CD4-positive, alpha-beta T cell treated with Interleukin-15 for 1 hour (primary cell): ENCODE results near the gene SGPP2.
A peak's percentile ranks its signal among the peaks of the same experiment; 100 is the strongest.
"Not testable (repeated sequence)": the region's sequence is repeated elsewhere in the genome, so short reads cannot be mapped to it uniquely, and the experiment has no call there.

ENCODE experiments used
- DNase-seq: peaks from one replicate; pipeline ENCODE4 v3.0.0-alpha.2; 2020

Gene SGPP2, protein sequence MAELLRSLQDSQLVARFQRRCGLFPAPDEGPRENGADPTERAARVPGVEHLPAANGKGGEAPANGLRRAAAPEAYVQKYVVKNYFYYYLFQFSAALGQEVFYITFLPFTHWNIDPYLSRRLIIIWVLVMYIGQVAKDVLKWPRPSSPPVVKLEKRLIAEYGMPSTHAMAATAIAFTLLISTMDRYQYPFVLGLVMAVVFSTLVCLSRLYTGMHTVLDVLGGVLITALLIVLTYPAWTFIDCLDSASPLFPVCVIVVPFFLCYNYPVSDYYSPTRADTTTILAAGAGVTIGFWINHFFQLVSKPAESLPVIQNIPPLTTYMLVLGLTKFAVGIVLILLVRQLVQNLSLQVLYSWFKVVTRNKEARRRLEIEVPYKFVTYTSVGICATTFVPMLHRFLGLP

DNA sequence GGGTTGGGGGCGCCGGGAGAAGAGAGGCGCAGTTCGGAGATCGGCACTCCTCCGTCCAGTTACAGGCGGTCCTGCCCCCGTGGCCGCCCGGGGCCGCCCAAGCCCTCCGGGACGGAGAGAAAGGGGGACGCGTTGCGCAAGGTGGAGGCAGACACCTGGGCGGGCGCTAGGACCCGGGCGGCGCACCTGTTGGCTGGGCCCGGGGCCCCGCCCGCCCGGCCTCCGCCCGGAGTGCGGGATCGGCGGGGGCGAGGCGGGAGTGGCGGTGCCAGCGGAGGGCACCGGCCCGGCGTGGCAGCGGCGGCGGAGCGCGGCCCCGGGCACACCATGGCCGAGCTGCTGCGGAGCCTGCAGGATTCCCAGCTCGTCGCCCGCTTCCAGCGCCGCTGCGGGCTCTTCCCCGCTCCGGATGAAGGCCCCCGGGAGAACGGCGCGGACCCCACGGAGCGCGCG is at the start of gene SGPP2:
SGPP2 (plus strand) TSS at position 268 of the 453 bp plus-strand sequence; CDS start at position 328, 60 bp downstream.
- DNase-seq = no peak

DNA sequence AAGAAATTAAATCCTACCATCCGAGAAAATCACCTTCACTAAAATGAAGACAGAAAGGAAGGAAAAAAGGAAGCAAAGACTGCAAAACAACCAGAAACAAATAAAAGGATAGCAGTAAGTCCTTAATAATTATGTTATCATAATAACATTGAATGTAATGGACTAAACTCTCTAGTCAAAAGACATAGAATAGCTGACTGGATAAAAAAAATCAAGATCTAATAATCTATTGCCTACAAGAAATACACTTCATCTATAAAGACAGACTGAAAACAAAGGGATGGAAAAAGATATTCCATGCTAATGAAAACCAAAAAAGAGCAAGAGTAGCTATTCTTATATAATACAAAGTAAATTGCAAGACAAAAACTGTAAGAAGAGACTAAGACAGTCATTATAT is 48.5 kb upstream of the SGPP2 start:
- no peak for DNase-seq

DNA sequence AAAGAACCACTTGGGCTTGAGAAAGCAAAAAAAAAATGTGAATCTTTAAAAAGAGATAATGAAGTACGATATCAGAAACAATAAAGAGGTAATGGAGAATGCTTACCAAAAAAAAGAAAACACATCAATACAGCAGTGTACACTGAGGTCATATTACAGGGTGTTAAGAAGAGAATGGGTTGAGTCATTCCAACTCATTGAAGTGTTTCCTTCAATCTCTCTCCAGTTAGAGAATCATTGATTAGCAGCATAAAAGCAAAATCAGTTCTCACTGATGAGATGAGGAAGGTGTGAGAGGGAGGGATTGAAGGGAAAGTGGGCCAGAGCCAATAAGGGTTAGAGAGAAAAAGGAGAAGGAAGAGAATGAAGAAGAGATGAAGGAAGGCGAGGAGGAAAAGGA is 43.9 kb upstream of the SGPP2 start:
- DNase-seq = no peak

DNA sequence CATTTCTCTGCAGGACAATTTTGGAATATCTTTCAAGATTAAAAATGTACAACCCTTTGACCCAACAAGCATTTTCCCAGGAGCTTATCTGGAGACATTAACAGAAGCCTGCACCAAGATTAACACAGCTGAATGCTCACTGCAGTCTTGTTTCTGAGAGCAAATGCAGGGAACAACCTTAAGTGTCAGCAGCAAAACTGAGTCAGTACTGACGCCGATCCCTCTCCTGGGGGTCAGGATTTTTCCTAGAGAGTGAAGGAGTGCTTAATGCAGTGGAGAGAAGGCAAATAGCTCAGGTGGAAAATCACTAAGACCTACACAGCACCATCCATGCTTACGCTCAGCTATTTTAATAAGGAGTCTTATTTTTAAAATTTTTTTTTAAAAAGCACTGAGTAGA is 42.8 kb upstream of the SGPP2 start:
- DNase-seq = no peak

DNA sequence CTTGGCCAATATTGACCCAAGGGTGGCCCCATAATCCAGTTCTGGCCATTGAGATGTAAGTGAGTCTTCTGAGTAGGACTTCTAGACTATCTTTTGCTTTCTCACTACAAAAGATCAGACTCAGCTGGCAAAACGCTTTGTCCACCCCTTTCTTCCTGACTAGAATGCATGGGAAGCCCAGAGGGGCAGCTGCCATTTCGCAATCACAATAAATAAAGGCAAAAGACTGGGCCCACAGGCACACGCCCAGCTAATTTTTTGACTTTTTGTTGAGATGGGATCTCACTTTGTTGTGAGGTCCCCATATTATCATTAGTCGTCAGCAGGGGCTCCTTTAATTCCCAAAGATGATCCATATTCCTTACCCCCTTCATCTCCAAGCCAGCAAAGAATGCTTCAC is 41.1 kb upstream of the SGPP2 start:
- DNase-seq = no peak

DNA sequence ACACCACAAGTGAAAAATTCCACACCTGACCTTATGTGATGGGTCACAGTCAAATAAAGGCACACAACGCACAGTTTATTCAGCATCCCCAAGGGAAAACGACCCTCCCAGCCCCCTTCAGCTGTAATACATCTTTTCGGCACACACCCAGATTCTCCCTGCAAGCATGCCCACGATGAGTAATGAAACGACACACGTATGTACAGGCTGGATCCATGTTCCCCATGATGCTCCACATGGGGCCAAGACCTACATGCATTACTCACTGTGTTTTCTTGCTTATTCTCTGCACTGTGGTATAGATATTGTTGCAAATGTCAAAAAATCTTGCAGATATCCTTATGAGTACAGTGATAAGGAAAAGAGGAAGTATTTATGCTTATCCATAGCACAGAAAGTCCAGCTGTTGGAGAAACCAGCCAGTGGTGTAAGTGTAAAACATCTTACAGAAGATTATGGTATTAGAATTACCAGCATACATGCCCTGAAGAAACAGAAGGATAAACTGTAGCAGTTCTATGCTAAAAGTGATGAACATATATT is 32.5 kb upstream of the SGPP2 start:
- no peak for DNase-seq

DNA sequence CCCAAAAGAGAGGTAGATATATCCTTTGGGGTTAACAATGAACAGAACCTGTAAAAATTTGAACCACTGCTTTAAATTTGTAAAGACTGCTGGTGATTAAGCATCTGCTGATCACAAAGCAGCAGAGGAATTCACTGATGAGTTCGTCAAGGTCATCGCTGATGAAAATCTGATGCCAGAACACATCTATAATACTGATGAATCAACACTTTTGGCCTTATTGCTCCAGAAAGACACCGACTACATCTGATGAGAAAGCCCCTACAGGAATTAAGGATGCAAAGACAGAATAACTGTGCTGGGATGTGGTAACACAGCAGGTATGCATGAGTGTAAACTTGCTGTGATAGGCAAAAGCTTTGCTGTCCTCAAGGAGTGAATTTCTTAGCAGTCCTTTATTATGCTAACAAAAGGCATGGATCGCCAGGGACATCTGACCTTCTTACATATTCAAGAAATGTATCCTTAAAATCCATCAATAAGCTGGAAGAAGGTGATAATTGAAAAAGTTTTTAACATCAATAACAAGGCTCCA is 30.5 kb upstream of the SGPP2 start:
- no peak for DNase-seq

DNA sequence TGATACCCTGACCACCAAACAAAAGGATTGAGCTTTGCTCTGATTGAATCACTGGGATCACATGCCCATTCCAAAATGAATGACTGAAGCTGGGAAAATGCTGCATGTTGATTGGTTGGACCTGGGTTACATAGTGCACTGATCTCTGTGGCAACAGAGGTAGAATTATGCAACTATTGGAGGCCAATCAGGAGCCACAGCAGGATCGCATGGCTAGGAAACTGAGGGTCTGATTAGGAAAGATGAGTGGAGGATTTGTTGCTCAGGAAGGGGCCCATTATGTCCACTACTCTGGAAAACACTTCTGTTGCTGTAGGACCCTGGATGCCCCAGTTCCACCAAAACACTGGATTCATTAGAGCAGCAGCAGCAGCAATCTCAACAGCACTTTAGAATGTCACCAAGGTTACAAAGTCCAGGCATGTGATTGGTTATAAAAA is 25.9 kb upstream of the SGPP2 start:
- no peak for DNase-seq

DNA sequence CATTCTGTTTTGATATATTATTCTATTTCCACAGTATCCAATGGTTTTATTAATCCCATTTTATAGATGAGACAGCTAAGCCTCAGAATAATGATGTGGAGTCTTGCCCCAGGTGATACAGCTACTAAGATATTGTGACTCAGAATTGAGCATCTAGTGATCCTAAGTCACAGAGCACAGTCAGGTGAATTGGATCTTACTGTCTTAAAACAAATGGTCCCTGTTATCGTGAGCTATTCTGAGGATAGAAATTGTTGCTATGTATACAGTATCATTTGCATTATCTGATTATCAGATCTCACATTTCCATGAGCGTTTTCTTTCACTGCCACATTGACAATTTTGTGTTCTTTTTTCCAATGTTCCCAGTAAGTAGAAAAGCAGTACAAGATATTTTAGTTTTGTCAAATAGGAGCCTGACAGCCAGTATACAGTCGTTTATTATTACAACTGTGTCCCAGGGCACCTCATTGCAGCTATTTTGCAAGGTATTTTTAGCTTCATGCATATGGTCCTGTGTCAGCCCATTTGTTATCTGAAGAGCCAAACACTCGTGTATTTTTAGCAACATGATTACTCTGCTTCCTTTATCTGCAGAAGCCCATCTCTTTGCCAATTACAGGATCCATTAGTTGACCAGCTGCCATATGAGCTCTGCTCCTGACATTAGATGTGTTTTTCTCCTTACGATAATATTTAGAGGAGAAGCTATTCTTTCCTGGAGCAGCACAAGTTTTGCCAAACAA is 25.1 kb upstream of the SGPP2 start:
- DNase-seq = no peak

DNA sequence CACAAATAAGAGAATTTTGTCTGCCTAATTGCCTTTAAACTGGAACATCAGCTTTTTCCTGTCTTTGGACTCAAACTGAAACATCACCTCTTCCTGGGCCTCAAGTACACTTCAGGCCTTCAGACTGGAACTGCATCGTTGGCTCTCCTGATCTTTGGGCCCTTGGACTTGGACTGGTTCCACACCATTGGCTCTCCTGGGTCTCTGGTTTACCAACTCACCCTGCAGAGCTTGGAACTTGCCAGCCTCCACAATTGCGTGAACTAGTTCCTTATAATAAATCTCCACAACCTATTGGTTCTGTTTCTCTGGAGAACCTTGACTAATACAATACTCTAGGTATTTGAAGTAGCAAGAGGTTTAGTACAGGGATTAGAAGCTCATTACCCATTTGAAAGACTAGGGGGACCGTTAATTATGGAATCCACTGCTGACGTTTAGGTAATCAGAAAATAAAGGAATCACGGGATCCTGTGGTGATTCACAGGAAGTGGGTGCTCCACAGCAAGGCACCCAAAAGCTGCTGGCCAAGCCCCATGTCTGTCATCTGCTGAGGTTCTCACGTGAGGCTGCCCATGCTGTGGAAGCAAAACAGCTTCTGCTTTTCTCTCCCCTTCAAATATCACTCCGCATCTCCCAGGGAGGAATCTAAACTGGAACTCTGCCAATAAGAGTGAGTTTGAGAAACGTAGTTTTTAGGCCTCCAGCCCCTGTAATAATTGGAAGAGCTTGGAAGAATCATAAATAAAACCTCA is 20.0 kb upstream of the SGPP2 start:
- DNase-seq = peak; percentile 75

DNA sequence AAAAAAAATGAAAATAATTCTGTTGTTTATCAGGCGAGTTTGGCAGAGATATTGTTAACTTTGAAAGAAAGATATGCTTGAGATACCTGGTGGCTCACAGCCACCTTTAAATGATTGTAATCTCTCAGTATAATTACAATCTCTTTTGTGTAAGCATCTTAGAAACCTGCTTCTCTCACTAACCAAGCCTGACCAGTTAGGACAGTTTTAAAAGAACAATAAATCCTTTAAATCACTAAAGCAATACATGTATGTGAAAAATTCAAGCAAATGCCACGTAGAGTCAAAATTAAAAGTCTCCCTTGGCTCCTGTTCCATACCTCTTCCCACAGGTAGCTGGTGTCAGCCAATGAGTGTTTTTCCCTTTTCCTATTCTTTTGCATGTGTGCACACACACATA is 15.7 kb upstream of the SGPP2 start:
- DNase-seq = no peak

DNA sequence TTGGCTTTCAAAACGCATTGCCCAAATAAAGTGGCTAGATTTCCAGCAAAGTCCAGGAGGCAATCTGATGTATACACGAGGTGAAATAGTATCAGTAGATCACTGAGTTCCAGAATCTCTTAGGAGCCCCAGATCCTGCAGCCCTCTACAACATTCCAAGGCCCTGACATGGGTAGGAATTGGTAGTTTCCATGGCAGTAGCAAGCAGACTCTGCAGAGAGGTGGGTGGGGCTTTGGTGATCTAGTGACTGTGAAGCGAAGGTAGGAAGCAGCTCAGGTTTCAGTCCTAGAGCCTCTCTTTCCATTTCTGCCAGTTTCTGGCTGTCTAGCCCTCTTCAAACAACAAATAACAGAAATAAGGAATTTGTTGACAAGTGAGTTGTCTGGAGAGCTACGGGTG is 13.8 kb upstream of the SGPP2 start:
- DNase-seq = no peak

DNA sequence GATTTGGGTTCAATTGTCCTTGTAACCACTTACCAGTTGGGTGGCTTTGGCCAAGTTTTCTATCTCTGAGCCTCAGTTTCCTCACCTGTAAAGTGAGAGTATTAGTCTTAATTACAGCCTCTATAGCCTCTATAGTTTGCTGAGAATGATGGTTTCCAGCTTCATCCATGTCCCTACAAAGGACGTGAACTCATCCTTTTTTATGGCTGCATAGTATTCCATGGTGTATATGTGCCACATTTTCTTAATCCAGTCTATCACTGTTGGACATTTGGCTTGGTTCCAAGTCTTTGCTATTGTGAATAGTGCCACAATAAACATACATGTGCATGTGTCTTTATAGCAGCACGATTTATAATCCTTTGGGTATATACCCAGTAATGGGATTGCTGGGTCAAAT is 12.0 kb upstream of the SGPP2 start:
- not testable (repeated sequence) for DNase-seq

DNA sequence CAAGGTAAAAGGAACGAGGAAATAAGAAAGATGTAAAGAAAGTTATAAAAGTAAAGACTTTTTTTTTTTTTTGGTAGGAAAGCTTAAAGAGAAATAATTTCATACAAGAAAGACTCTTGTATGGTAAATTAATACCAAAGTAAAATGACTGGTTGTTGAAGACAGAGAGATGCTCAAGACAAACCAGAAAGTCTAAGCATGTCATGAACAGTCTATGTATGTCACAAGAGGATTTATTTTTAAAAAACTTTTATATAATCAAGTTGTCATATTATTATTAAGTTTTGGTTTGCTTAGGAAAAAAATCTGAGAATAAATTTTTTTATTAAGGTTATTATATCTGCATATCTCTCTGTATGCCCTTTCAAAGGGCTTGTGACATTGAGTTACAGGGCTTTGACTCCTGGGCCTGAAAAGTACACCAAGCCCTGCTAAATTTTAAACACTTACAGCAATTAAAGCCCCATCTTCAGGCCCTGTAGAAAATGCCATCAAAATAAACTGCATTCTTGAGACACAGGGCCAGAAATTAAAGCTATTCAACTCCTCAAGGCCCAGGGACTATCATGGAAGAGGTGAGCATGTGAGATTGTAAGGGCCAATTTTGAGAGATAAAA is 10.9 kb upstream of the SGPP2 start:
- no peak for DNase-seq

DNA sequence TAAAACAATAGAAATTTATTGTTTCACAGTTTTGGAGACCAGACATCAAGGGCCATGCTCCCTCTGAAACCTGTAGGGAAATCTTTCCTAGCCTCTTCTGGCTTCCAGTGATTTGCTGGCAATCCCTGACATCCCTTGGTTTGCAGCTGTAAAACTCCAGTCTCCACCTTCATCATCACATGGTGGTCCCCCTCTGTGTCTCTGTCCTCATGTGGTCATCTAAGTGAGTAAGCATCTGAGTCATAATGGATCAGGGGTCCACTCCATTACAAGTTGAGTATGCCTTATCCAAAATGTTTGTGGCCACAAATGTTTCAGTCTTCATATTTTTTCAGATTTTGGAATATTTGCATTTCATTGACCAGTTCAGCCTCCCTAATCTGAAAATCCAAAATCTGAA is 5.6 kb upstream of the SGPP2 start:
- DNase-seq = no peak

DNA sequence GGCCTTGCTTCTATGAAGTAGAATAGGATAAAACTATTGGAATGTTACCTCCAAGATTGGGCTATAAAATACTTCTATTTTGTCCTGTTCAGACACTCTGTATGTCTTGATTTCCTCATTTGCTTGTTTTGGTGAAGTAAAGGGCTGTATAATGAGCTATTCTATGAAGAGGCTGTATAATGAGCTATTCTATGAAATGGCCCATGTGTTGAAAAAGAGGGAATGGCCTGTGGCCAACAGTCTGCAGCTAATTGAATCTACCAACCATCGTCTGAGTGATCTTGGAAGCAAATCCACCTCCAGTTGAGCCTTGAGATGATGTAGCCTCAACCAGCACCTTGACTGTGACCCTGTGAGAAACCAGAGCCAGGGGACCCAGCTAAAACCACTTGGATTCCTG is 3.8 kb upstream of the SGPP2 start:
- DNase-seq = no peak

DNA sequence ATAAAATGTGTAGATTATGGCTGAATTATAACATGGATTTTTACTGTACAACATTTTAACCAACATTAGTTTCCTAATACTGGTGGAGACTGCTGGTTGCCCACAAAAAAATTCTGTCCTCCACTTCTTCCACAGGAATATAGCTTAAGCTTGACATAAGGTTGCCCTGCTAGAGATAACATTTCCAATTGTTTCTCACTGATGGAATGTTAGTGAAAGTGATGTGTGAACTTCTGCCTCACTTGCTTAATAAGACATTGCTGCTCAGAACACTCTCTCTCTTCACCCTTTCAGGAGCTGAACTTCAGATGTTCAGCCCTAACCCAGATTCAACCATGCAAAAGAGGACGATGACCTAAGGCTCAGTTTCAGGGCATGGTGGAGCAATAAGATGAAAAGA is 2.7 kb upstream of the SGPP2 start:
- DNase-seq = no peak

DNA sequence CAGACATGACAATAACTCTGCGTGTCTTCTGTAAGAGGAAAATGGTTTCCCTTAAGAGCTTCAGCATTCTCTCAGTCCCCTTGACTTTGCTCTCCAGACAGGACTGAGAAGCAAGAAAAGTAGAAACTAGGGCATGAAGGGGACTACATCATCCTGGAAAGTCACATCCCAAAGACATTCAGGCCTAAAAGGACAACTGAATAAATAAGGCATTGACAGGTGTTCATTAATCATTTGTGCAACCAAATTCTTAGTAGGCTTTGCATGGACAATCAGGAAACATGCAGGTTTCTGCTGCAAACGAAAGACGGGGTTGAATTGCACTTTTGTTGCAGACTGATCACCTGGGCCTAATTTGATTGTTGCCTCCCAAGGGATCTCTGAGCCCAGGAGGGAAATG is 1.2 kb upstream of the SGPP2 start:
- DNase-seq = no peak

DNA sequence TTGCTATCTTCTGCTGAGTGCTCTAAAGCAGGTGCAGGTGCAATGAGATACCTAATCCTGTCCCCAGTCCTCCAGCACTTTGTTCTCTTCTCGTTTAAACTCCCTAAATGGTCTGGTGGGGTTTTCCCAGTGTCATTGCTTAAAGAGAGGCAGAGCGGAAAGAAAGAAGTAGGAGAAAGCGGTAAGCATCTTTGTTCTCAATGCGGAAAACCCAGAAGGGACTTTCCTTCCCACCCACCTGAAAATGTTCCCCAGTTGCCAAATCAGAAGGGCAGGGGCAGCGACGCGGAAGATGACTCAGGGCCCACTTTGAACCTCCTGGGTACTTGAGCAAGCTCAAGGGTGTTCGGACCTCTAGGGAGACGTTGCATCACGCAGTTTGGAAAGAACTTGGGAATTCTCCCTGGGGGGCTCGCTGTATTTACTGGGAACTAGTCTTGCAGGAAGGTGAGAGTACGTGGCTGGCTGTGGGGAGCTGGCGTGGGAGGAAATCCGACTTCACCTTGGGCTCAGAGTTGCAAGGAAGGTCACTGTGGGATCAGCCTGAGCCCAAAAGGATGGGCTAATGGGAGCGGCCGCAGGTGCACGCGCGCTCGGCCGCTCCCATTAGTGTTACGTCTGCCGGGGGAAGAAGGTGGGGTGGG is 589 bp upstream of the SGPP2 start:
- DNase-seq = peak; percentile 41

DNA sequence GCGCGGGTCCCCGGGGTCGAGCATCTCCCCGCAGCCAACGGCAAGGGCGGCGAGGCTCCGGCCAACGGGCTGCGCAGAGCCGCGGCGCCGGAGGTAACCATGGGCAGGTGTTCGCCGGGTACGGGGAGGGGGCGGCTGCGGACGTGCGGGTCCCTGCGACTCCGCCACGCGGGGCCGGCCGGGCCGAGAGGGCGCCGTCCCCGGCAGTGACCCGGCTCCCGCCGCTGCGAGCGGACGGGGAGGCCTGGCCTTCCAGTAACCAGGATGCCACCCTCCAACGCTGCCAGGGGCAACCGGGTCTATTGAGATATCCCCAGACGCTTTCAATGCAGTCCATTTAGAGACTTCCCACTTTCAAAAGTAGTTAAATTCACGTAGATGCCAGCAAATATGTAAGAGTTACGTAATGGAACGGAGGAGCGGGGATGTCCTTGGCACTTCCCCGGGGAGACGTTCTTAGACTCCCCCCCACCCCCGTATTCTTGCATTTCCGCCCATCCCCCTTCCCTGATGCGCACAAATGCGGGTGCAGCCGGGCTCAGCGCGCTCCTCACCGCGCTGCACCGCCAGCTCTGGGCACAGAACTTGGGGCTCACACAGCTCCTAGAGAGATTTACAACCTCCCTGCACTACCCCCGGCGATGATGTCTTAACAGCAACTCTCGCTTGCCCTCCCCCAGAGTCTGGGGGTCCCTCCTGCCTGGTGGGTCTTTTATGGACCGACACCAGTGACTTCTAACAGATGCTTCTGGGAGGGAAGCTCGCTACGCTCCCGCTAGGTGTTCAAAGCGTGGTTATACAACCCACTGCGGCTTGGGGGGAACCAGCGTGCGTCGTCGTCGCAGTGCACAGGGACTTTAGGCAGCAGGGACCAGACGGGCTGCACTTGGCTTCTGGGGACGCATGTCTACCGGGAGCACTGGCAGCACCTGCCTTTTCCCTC is 657 bp downstream of the SGPP2 start:
- DNase-seq = no peak
